IPS-15b (cell line): Measurements from ENCODE around the gene PDCD1.

Source experiments
- H3K27me3 ChIP-seq: one replicate; pipeline ENCODE4 v1.6.1; 2013; ENCODE audit warnings: low read length; ENCODE audit not compliant: control insufficient read depth, insufficient read depth
- H3K36me3 ChIP-seq: one replicate; pipeline ENCODE4 v1.6.1; 2013; ENCODE audit warnings: low read length; ENCODE audit not compliant: control insufficient read depth, insufficient read depth
- H3K4me1 ChIP-seq: one replicate; pipeline ENCODE4 v1.6.1; 2013; ENCODE audit warnings: mild to moderate bottlenecking, low read length; ENCODE audit not compliant: control insufficient read depth, insufficient read depth
- H3K4me3 ChIP-seq: one replicate; pipeline ENCODE4 v1.5.1; 2013; ENCODE audit warnings: low read depth, low read length
- H3K9ac ChIP-seq: one replicate; pipeline ENCODE4 v1.6.1; 2013; ENCODE audit warnings: low read depth, mild to moderate bottlenecking, low read length
- H3K9me3 ChIP-seq: one replicate; pipeline ENCODE4 v1.6.1; 2013; ENCODE audit warnings: mild to moderate bottlenecking, low read length; ENCODE audit not compliant: control insufficient read depth, insufficient read depth

PDCD1 gene

DNA sequence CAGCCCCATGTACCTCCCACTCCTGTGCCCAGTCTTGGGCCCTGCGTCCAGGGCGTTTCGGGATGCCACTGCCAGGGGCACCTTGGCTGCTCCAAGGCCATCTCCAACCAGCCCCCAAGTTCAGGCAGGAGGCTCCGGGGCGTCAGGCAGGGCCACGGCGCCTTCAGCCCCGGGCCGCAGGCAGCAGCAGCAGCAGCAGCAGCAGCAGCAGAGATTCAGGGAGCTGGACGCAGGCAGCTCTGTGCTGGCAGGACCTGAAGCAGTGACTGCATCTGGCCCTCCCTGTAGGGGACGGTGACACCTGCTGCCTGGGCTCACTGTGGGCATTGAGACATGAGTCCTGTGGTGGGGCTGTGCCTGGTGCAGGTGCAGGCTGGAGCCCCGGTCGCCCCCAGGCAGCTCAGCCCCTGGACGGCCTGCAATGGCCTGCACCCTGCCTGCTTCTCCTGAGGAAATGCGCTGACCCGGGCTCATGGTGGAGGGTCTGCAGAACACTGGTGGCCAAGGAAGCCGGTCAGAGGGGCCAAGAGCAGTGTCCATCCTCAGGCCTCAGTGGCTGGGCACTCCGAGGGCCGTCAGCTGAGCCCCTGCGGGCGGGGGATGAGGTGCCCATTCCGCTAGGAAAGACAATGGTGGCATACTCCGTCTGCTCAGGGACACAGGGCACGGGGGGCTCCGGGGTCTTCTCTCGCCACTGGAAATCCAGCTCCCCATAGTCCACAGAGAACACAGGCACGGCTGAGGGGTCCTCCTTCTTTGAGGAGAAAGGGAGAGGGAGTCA, 8.0 kb downstream of the PDCD1 start:
- no peaks in the 10 kb centered on the region for H3K36me3 ChIP-seq
- no peaks in the 10 kb centered on the region for H3K9me3 ChIP-seq
- no peak overlapping the region for H3K9ac ChIP-seq
- H3K4me1 ChIP-seq = no peaks in the 10 kb centered on the region
- H3K4me3 ChIP-seq = no peak overlapping the region
- H3K27me3 ChIP-seq = no peaks in the 10 kb centered on the region

- Histone ChIP-seq H3K4me1 (no peaks in the 10 kb centered on the region), H3K9ac (no peak overlapping the region), H3K36me3 (no peaks in the 10 kb centered on the region), H3K4me3 (no peak overlapping the region), H3K27me3 (peaks cover 7% of the 10 kb centered on the region), H3K9me3 (no peaks in the 10 kb centered on the region)
These were observed 8.8 kb downstream of the PDCD1 start for GRCh38 chr2:241849616-241850543.

- no peaks in the 10 kb centered on the region for H3K9me3 ChIP-seq
- H3K4me1 ChIP-seq = no peaks in the 10 kb centered on the region
- H3K9ac ChIP-seq = no peak overlapping the region
- H3K27me3 ChIP-seq = peaks cover 7% of the 10 kb centered on the region
- no peaks in the 10 kb centered on the region for H3K36me3 ChIP-seq
- H3K4me3 ChIP-seq = no peak overlapping the region
These were observed 9.7 kb downstream of the PDCD1 start for GRCh38 chr2:241848761-241849615.

GRCh38 chr2:241846406-241846805, 12.3 kb downstream of the PDCD1 start:
- peaks cover 7% of the 10 kb centered on the region for H3K27me3 ChIP-seq
- H3K4me1 ChIP-seq = no peaks in the 10 kb centered on the region
- H3K9ac ChIP-seq = no peak overlapping the region
- H3K9me3 ChIP-seq = no peaks in the 10 kb centered on the region
- no peaks in the 10 kb centered on the region for H3K36me3 ChIP-seq
- H3K4me3 ChIP-seq = no peak overlapping the region

DNA sequence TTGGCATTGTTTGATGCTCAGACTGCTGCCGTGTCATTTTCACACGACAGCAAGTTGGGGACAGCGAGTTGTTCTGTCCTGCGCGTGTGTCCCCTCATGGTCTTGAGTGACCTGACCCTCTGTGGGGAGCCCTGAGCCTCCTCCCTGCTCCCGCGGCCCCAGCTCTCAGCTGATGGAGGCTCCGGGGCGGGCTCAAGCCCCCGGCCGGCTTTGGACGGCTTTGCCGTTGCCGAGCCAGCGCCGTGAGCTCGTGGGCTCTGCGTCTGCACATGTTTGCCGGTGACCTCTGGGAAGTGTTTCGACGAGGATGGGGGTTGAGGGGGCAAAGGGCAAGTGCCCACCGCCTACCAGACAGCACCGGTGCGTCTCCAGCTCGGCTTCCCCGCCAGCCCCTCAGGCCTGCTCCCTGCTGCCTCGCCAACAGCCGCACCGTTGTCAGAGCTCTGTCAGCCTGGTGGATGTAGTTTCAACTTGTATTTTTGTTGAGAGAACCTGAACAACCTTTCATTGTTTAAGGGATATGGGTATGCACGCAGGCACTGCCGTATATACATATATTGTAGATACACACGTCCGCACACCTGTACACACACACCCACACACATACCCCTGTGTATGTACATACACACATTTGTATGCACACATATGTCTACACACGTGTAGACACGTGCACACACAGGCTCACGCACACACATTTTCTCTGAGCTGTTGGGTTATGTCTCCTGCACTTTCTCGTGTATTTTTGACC, 13.7 kb downstream of the PDCD1 start:
- no peaks in the 10 kb centered on the region for H3K36me3 ChIP-seq

DNA sequence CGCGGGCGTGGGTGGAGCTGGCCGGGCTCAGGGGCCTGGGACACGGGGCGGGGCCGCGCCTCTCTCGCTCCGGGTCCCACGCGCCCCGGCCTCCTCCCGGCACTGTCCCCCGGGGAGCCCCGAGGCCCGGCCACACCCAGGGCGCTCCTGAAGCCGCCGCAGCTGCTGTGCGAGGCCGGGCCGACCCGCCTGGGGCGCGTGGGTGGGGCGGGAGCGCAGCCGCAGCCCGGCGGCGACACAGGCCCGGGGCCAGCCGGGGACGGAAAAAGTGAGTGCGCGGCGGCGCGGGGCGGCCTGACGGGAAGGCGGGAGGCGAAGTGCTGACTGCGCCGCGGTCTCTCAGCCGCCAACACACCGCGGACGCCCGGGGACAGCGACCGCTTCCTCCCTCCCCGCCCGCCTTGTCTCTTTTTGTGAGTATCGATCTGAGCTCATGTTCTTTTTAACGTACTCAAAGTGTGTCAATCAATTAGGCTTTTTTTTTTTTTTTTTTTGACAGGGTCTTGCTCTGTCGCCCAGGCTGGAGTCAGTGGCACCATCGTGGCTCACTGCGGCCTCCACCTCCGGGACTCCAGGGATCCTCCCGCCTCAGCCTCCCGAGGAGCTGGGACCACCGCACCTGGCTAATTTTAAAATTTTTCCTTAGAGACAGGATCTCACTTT, 14.5 kb downstream of the PDCD1 start:
- H3K4me3 ChIP-seq = peak overlapping the region; percentile 35
- H3K27me3 ChIP-seq = peaks cover 7% of the 10 kb centered on the region
- no peaks in the 10 kb centered on the region for H3K9me3 ChIP-seq
- no peaks in the 10 kb centered on the region for H3K36me3 ChIP-seq
- no peaks in the 10 kb centered on the region for H3K4me1 ChIP-seq
- no peak overlapping the region for H3K9ac ChIP-seq

More for the DNA sequence above, 13.7 kb downstream of the PDCD1 start:
- Histone ChIP-seq H3K27me3 (peaks cover 7% of the 10 kb centered on the region), H3K9me3 (no peaks in the 10 kb centered on the region), H3K4me3 (no peak overlapping the region), H3K9ac (no peak overlapping the region), H3K4me1 (no peaks in the 10 kb centered on the region)

GRCh38 chr2:241843321-241844065, 15.2 kb downstream of the PDCD1 start:
- H3K4me3 ChIP-seq = no peak overlapping the region
- H3K9ac ChIP-seq = no peak overlapping the region
- H3K4me1 ChIP-seq = no peaks in the 10 kb centered on the region
- H3K9me3 ChIP-seq = no peaks in the 10 kb centered on the region
- H3K27me3 ChIP-seq = peaks cover 7% of the 10 kb centered on the region
- no peaks in the 10 kb centered on the region for H3K36me3 ChIP-seq

DNA sequence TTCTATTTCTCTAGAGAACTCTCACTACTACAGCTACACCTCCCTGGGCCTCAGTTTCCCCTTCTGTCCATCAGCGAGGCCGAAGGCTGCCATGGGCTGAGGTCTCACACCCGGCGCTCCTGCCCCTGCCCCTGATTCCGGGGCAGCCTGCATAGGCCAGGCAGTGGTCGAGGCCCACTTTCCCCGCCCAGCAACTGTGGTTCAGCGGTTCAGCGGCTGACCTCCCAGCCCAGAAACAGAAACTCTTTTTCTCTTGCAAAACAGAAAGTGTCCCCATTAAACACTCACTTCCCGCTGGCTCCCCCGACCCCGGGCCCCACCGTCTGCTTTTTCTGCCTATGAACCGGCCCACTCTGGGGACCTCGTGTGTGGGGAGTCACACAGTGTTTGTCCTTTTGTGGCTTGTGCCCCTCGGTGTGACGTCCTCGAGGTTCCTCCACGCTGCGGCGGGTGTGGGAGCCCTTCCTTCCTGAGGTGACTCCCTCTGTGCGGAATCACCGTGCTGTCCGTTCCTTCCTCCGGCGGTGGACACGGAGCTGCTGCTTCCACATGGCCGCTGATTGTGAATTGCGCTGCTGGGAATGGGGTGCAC, 16.0 kb downstream of the PDCD1 start:
- peaks cover 7% of the 10 kb centered on the region for H3K27me3 ChIP-seq
- H3K4me3 ChIP-seq = no peak overlapping the region
- no peaks in the 10 kb centered on the region for H3K9me3 ChIP-seq
- no peak overlapping the region for H3K9ac ChIP-seq
- H3K4me1 ChIP-seq = no peaks in the 10 kb centered on the region
- no peaks in the 10 kb centered on the region for H3K36me3 ChIP-seq

DNA sequence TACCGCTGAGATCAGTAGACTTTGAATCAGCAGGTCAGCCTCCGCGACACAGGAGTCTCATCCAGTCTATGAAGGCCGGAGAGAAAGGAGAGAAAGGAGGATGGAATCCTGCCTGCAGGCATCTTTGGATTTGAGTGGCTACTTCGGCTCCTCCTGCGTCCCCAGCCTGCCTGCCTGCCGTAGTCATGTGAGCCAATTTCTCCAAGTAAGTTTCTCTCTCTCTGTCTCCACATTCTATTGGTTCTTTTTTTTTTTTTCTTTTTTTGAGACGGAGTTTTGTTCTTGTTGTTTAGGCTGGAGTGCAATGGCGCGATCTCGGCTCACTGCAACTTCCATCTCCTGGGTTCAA, 16.7 kb downstream of the PDCD1 start:
- H3K4me3 ChIP-seq = no peak overlapping the region
- no peaks in the 10 kb centered on the region for H3K4me1 ChIP-seq
- H3K36me3 ChIP-seq = no peaks in the 10 kb centered on the region
- H3K9me3 ChIP-seq = no peaks in the 10 kb centered on the region
- peaks cover 7% of the 10 kb centered on the region for H3K27me3 ChIP-seq
- H3K9ac ChIP-seq = no peak overlapping the region
